H1 (cell line): Measurements from ENCODE around the gene WLS. TPM values are rescaled to one million over a fixed set of nuclear protein-coding genes. Genes with fewer than 3 reads are reported as not detected.

ENCODE experiments used
- CTCF ChIA-PET: fragments of 300-600 bp; sonication (Branson Sonifier 250); formaldehyde crosslinking; loops from one replicate; lab custom pipeline; 2021; ENCODE audit not compliant: partially characterized antibody; lab: Charles Lee
- POLR2A ChIA-PET: fragments of 300-600 bp; sonication (Branson Sonifier 250); formaldehyde crosslinking; loops from one replicate; lab custom pipeline; 2021; ENCODE audit warnings: inconsistent platforms; ENCODE audit not compliant: partially characterized antibody; lab: Charles Lee
- DNase-seq, 2 experiments: peaks; one replicate each; pipeline versions ENCODE4 v3.0.0 to v3.0.0-alpha.2; 2010 to 2022; ENCODE audit warnings: low spot score in 2 of 2, low read depth in 1 of 2, mixed read lengths in 1 of 2
- FAIRE-seq: peaks from 2 replicates; lab custom pipeline; 2011; peaks lifted over from hg19 to GRCh38; lab: Jason Lieb, UNC
- H2AFZ ChIP-seq: 2 replicates; pipeline ENCODE4 v1.8.1; 2012; ENCODE audit warnings: low read length, inconsistent platforms
- H2AK5ac ChIP-seq: 2 replicates; pipeline ENCODE4 v1.6.1; 2013; ENCODE audit warnings: low read depth, low read length
- H2BK120ac ChIP-seq: replicated peaks from 2 replicates; pipeline ENCODE3; 2013; ENCODE audit warnings: low read depth, low read length, inconsistent platforms
- H2BK12ac ChIP-seq: 2 replicates; pipeline ENCODE4 v1.6.1; 2013; ENCODE audit warnings: low read depth, low read length
- H2BK15ac ChIP-seq: 2 replicates; pipeline ENCODE4 v1.6.1; 2013; ENCODE audit warnings: low read length
- H2BK20ac ChIP-seq: 2 replicates; pipeline ENCODE4 v1.6.1; 2013; ENCODE audit warnings: low read length
- H2BK5ac ChIP-seq: 2 replicates; pipeline ENCODE4 v1.6.1; 2013; ENCODE audit warnings: low read depth, low read length
- H3K14ac ChIP-seq: 2 replicates; pipeline ENCODE4 v1.6.1; 2013; ENCODE audit warnings: inconsistent platforms; ENCODE audit not compliant: insufficient read length
- H3K18ac ChIP-seq: 2 replicates; pipeline ENCODE4 v1.6.1; 2013; ENCODE audit warnings: low read length; ENCODE audit errors: extremely low read depth
- H3K23ac ChIP-seq: 2 replicates; pipeline ENCODE4 v1.6.1; 2013; ENCODE audit warnings: inconsistent platforms; ENCODE audit not compliant: insufficient read length
- H3K23me2 ChIP-seq: 2 replicates; pipeline ENCODE4 v1.6.1; 2013; ENCODE audit warnings: low read depth, low read length
- H3K27ac ChIP-seq: 2 replicates; pipeline ENCODE4 v1.6.1; 2011; ENCODE audit warnings: low read depth, low read length, inconsistent platforms
- H3K27me3 ChIP-seq, 4 experiments: replicated peaks in 1 of 4; 1 replicate in 1 of 4; 2 replicates in 3 of 4; pipeline versions ENCODE4 v1.6.1 to v1.8.1; 2011 to 2013; ENCODE audit warnings: low read length in 3 of 4, mild to moderate bottlenecking in 3 of 4, inconsistent platforms in 2 of 4, mixed read lengths in 2 of 4, moderate library complexity in 1 of 4; ENCODE audit not compliant: control insufficient read depth in 3 of 4, insufficient read depth in 3 of 4; ENCODE audit errors: extremely low read depth in 1 of 4
- H3K36me3 ChIP-seq, 4 experiments: 2 replicates each; pipeline versions ENCODE4 v1.6.1 to v1.8.1; 2011 to 2013; ENCODE audit warnings: mild to moderate bottlenecking in 4 of 4, low read length in 3 of 4, moderate library complexity in 2 of 4, control low read depth in 1 of 4, inconsistent platforms in 1 of 4; ENCODE audit not compliant: insufficient read depth in 4 of 4, control insufficient read depth in 2 of 4
- H3K4ac ChIP-seq: replicated peaks from 2 replicates; pipeline ENCODE3; 2013; ENCODE audit warnings: low read length, low read depth, mixed read lengths, inconsistent platforms; ENCODE audit not compliant: insufficient read length
- H3K4me1 ChIP-seq, 4 experiments: replicated peaks in 1 of 4; 1 replicate in 1 of 4; 2 replicates in 3 of 4; pipeline versions ENCODE4 v1.6.1 to v1.8.1; 2011 to 2013; ENCODE audit warnings: low read length in 3 of 4, inconsistent platforms in 2 of 4, mixed read lengths in 1 of 4; ENCODE audit not compliant: insufficient read depth in 4 of 4, control insufficient read depth in 3 of 4
- H3K4me2 ChIP-seq, 2 experiments: 2 replicates each; pipeline versions ENCODE4 v1.6.1 to v1.8.1; 2011 to 2013; ENCODE audit warnings: low read depth in 2 of 2, low read length in 2 of 2, control low read depth in 1 of 2, inconsistent platforms in 1 of 2, mild to moderate bottlenecking in 1 of 2; ENCODE audit not compliant: insufficient read depth in 1 of 2
- H3K4me3 ChIP-seq, 4 experiments: fragments of 200-600, 300-600 bp in 1 of 4; sonication (generic), shearing (Covaris generic), sonication (Bioruptor Twin) in 1 of 4; 2 replicates each; pipeline versions ENCODE4 v1.5.1 to v1.8.1; 2011 to 2016; ENCODE audit warnings: low read length in 4 of 4, low read depth in 3 of 4, control low read depth in 2 of 4, inconsistent platforms in 2 of 4, mild to moderate bottlenecking in 2 of 4, mixed read lengths in 1 of 4, moderate library complexity in 1 of 4; ENCODE audit not compliant: insufficient read depth in 2 of 4; ENCODE audit errors: extremely low read depth in 1 of 4
- H3K56ac ChIP-seq: replicated peaks from 2 replicates; pipeline ENCODE3; 2013; ENCODE audit warnings: low read depth, mild to moderate bottlenecking, mixed read lengths, low read length, inconsistent platforms; ENCODE audit not compliant: insufficient read length
- H3K79me1 ChIP-seq: 2 replicates; pipeline ENCODE4 v1.6.1; 2013; ENCODE audit warnings: low read depth, low read length, control low read depth
- H3K79me2 ChIP-seq, 2 experiments: 2 replicates each; pipeline versions ENCODE4 v1.6.1 to v1.8.1; 2012 to 2013; ENCODE audit warnings: low read length in 2 of 2, mild to moderate bottlenecking in 2 of 2, inconsistent platforms in 1 of 2; ENCODE audit not compliant: insufficient read depth in 2 of 2, control insufficient read depth in 1 of 2
- H3K9ac ChIP-seq, 4 experiments: replicated peaks in 1 of 4; 1 replicate in 1 of 4; 2 replicates in 3 of 4; pipeline versions ENCODE4 v1.6.1 to v1.8.1; 2011 to 2013; ENCODE audit warnings: low read depth in 3 of 4, low read length in 3 of 4, control low read depth in 2 of 4, mild to moderate bottlenecking in 2 of 4, moderate library complexity in 2 of 4, inconsistent platforms in 1 of 4; ENCODE audit errors: extremely low read depth in 1 of 4
- H3K9me3 ChIP-seq, 2 experiments: 2 replicates each; pipeline versions ENCODE4 v1.6.1 to v1.8.1; 2012 to 2013; ENCODE audit warnings: mild to moderate bottlenecking in 2 of 2, moderate library complexity in 2 of 2, control low read depth in 1 of 2, inconsistent platforms in 1 of 2, low read depth in 1 of 2, low read length in 1 of 2, mixed read lengths in 1 of 2; ENCODE audit not compliant: insufficient read depth in 2 of 2
- H4K20me1 ChIP-seq, 2 experiments: replicated peaks in 1 of 2; 2 replicates each; pipeline versions ENCODE3 to v1.8.1; 2011 to 2013; ENCODE audit warnings: inconsistent platforms in 2 of 2, low read length in 2 of 2, mild to moderate bottlenecking in 1 of 2; ENCODE audit not compliant: insufficient read depth in 2 of 2, control insufficient read depth in 1 of 2
- H4K5ac ChIP-seq: 2 replicates; pipeline ENCODE4 v1.6.1; 2013; ENCODE audit warnings: low read length, low read depth, mixed read lengths, inconsistent platforms; ENCODE audit not compliant: insufficient read length
- H4K8ac ChIP-seq: 2 replicates; pipeline ENCODE4 v1.8.0; 2013; ENCODE audit warnings: mild to moderate bottlenecking, moderate library complexity, low read length, inconsistent platforms; ENCODE audit not compliant: insufficient read depth; ENCODE audit errors: extremely low read depth
- H4K91ac ChIP-seq: replicated peaks from 2 replicates; pipeline ENCODE3; 2013; ENCODE audit warnings: low read length, mixed read lengths, inconsistent platforms; ENCODE audit not compliant: insufficient read length
- JUND ChIP-seq: IDR thresholded peaks from 2 replicates; pipeline ENCODE4 v1.6.1; 2011; ENCODE audit warnings: mild to moderate bottlenecking, improper control_type of control experiment, low read length
- MAX ChIP-seq: IDR thresholded peaks from 2 replicates; pipeline ENCODE4 v1.6.1; 2012; ENCODE audit warnings: inconsistent platforms
- TEAD4 ChIP-seq: IDR thresholded peaks from 2 replicates; pipeline ENCODE4 v1.6.1; 2012; ENCODE audit warnings: low read depth, low read length, inconsistent platforms, mixed read lengths
- WGBS, 2 experiments: shearing (Covaris generic) in 1 of 2; methylation state at CpG; one replicate each; pipeline versions ENCODE4 v1.1.6 to v1.1.7; 2013 to 2015; ENCODE audit warnings: low lambda C conversion rate in 2 of 2, mixed read lengths in 2 of 2, inconsistent platforms in 1 of 2, low coverage in 1 of 2, missing lambda C conversion rate in 1 of 2; ENCODE audit not compliant: insufficient replicate concordance in 2 of 2, insufficient coverage in 1 of 2, insufficient read length in 1 of 2; ENCODE audit errors: extremely low coverage in 1 of 2, missing lambda C conversion rate in 1 of 2; 5-methylcytosine and 5-hydroxymethylcytosine counted together
- polyA plus RNA-seq, 7 experiments: library from polyadenylated mRNA; depleted of rRNA in 3 of 7; stranded (reverse) in 5 of 7; unstranded in 2 of 7; fragments of >200 nt in 5 of 7; fragments of 200-250 nt in 2 of 7; gene quantifications; 1 replicate in 5 of 7; 2 replicates in 1 of 7; 4 replicates in 1 of 7; pipeline versions ENCODE4 v1.2.1 to v1.2.3, GENCODE V29; 2011 to 2013; ENCODE audit warnings: missing spikeins in 2 of 7, mixed read lengths in 2 of 7
- total RNA-seq: library from RNA; stranded (reverse); fragmentation: NEBNext Ultra II Directional; extraction: Animal tissue kit (Norgen Biotek cat#: 25700); gene quantifications from 2 replicates; pipeline ENCODE4 v1.2.1, GENCODE V29; 2021

WLS gene
- total and polyA plus RNA-seq, 2 of the 8 experiments (the other 6 are each of a cell fraction or from before 2014, with no cell fraction given), result 1.2 to 2.7 TPM

GRCh38 chr1:68269637-68270430, 37.5 kb upstream of the WLS start:
- WGBS, 2 experiments, result 83% methylated on average over 3 of the region's 3 CpGs; no CpG with 5 or more reads in 1 of the 2 experiments
- DNase-seq, result no peak
- Histone ChIP-seq H3K79me2 (no peaks in the 10 kb centered on the region), H2BK20ac (no peak overlapping the region), H2AK5ac (no peak overlapping the region), H4K8ac (no peak overlapping the region), H2BK15ac (no peak overlapping the region), H3K4me2 (no peak overlapping the region), H3K79me1 (no peaks in the 10 kb centered on the region), H2BK5ac (no peak overlapping the region), H3K14ac (no peak overlapping the region), H3K27ac (no peak overlapping the region), H3K23ac (no peak overlapping the region), H3K9me3 (no peaks in the 10 kb centered on the region), H3K4ac (no peak overlapping the region), H2BK120ac (no peak overlapping the region), H4K20me1 (no peaks in the 10 kb centered on the region), H3K18ac (no peak overlapping the region), H3K36me3 (no peaks in the 10 kb centered on the region), H2AFZ (no peak overlapping the region), H2BK12ac (no peak overlapping the region), H3K4me3 (no peak overlapping the region), H3K4me1 (no peaks in the 10 kb centered on the region), H4K91ac (no peak overlapping the region), H4K5ac (no peak overlapping the region), H3K23me2 (no peaks in the 10 kb centered on the region), H3K27me3 (peaks cover 11 to 19% (median 13%) of the 10 kb centered on the region in 4 experiments), H3K9ac (no peak overlapping the region), H3K56ac (no peak overlapping the region)
- CTCF ChIA-PET, result interaction anchor here (0.6 to 0.7 kb wide), 5 partner anchors 31 to 915 kb away, joined by 3 to 5 read pairs (median 4); no protein-coding TSS in a partner anchor
- FAIRE-seq, result no peak
- POLR2A ChIA-PET, result interaction anchor here (0.7 kb wide), 1 partner anchor 9 kb away, joined by 3 read pairs; no protein-coding TSS in a partner anchor
- TF ChIP-seq MAX (no peak), TEAD4 (peak; percentile 80), JUND (peak; percentile 72)
